ENCODE results near the gene MTARC1. TPM values are rescaled to one million over a fixed set of nuclear protein-coding genes. Genes with fewer than 3 reads are reported as not detected.
A peak's percentile ranks its signal among the peaks of the same experiment; 100 is the strongest.

Gene MTARC1
- total RNA-seq, 4 donors from 2014 or later = 10.0 to 28.8 (median 16.6) TPM

- H3K27ac ChIP-seq = no peak overlapping the region
Observed at GRCh38 chr1:220770245-220770913, 16.3 kb upstream of the MTARC1 start.

GRCh38 chr1:220772846-220773245, 13.9 kb upstream of the MTARC1 start:
- Histone ChIP-seq H3K36me3 (peaks cover 0 to 3% (median 0%) of the 10 kb centered on the region in 4 donors), H3K9me3 (no peaks in the 10 kb centered on the region), H3K4me1 (peaks cover 0 to 3% (median 0%) of the 10 kb centered on the region in 4 donors), H3K27me3 (no peaks in the 10 kb centered on the region), H3K4me3 (no peak overlapping the region), H3K27ac (no peak overlapping the region)
- no peak for TF ChIP-seq POLR2A (IDR thresholded peaks at IDR 0.05)
- no peak for TF ChIP-seq EP300 (IDR thresholded peaks at IDR 0.05; ENCODE audit: low read depth)
- no peak for TF ChIP-seq CTCF (IDR thresholded peaks at IDR 0.05)
- TF ChIP-seq POLR2AphosphoS5 (IDR thresholded peaks at IDR 0.05) = no peak
- in situ Hi-C loops (cut with MboI; ENCODE audit: low pct_ligation_motif_present in 1 of 4, low pct_unique_long_range_greater_than_20kb in 1 of 4, low sequenced_read_pairs in 3 of 4) (loop anchor here in 1 of 4 donors (10.0 kb wide), 1 partner anchor 88 kb away; no protein-coding TSS in a partner anchor), intact Hi-C loops (cut with DNase I; ENCODE audit: low total_unique reads) (no loop called here)
- WGBS, 2 donors (ENCODE audit: low coverage in 1 of 2) = 80 to 81% methylated on average over 4 of the region's 4 CpGs
- DNase-seq = no peak

More at GRCh38 chr1:220770245-220770913, 16.3 kb upstream of the MTARC1 start:
- TF ChIP-seq EP300 (IDR thresholded peaks at IDR 0.05; ENCODE audit: low read depth) = no peak
- TF ChIP-seq POLR2AphosphoS5 (IDR thresholded peaks at IDR 0.05) = no peak
- TF ChIP-seq CTCF (IDR thresholded peaks at IDR 0.05) = no peak
- TF ChIP-seq POLR2A (IDR thresholded peaks at IDR 0.05) = no peak
- in situ Hi-C loops (cut with MboI; ENCODE audit: low pct_ligation_motif_present in 1 of 4, low pct_unique_long_range_greater_than_20kb in 1 of 4, low sequenced_read_pairs in 3 of 4) (loop anchor here in 1 of 4 donors (10.0 kb wide), 1 partner anchor 86 kb away; no protein-coding TSS in a partner anchor), intact Hi-C loops (cut with DNase I; ENCODE audit: low total_unique reads) (no loop called here)
- Histone ChIP-seq H3K4me3 (no peak overlapping the region), H3K36me3 (peaks cover 0 to 3% (median 0%) of the 10 kb centered on the region in 4 donors), H3K4me1 (peaks cover 0 to 13% (median 2%) of the 10 kb centered on the region in 4 donors), H3K27me3 (no peaks in the 10 kb centered on the region), H3K9me3 (no peaks in the 10 kb centered on the region)
- 79 to 95% methylated on average over 9 to 15 of the region's 15 CpGs for WGBS, 2 donors (ENCODE audit: low coverage in 1 of 2)
- DNase-seq = no peak

- in situ Hi-C loops (cut with MboI; ENCODE audit: low pct_ligation_motif_present in 1 of 4, low pct_unique_long_range_greater_than_20kb in 1 of 4, low sequenced_read_pairs in 3 of 4) = loop anchor here in 3 of 4 donors (10.0 to 25.0 kb wide), 3 partner anchors 88 to 488 kb away; partner anchors contain the start of gene C1orf115 (in 1 of the 3)
- Histone ChIP-seq H3K9me3 (no peaks in the 10 kb centered on the region), H3K27ac (no peak overlapping the region), H3K27me3 (no peaks in the 10 kb centered on the region), H3K4me1 (no peaks in the 10 kb centered on the region), H3K36me3 (no peaks in the 10 kb centered on the region), H3K4me3 (no peak overlapping the region)
- intact Hi-C loops (cut with DNase I; ENCODE audit: low total_unique reads) = loop anchor here (5.0 kb wide), 1 partner anchor 83 kb away; the partner anchor contains the start of gene C1orf115
- 18 to 21% methylated on average over 8 of the region's 8 CpGs for WGBS, 2 donors (ENCODE audit: low coverage in 1 of 2)
- peak; percentile 59 for DNase-seq
- no peak for TF ChIP-seq POLR2AphosphoS5 (IDR thresholded peaks at IDR 0.05)
- TF ChIP-seq CTCF (IDR thresholded peaks at IDR 0.05) = peak; percentile 71 to 90 (median 84)
- no peak for TF ChIP-seq EP300 (IDR thresholded peaks at IDR 0.05; ENCODE audit: low read depth)
- no peak for TF ChIP-seq POLR2A (IDR thresholded peaks at IDR 0.05)
Observed at GRCh38 chr1:220775240-220775853, 11.4 kb upstream of the MTARC1 start.

- no peaks in the 10 kb centered on the region for H3K4me1 ChIP-seq
- in situ Hi-C loops (cut with MboI; ENCODE audit: low pct_ligation_motif_present in 1 of 4, low pct_unique_long_range_greater_than_20kb in 1 of 4, low sequenced_read_pairs in 3 of 4) = loop anchor here in 3 of 4 donors (10.0 to 25.0 kb wide), 3 partner anchors 89 to 489 kb away; partner anchors contain the start of gene C1orf115 (in 1 of the 3)
Observed at GRCh38 chr1:220776254-220776653, 10.5 kb upstream of the MTARC1 start.

More at GRCh38 chr1:220776254-220776653, 10.5 kb upstream of the MTARC1 start:
- no peak for TF ChIP-seq POLR2AphosphoS5 (IDR thresholded peaks at IDR 0.05)
- TF ChIP-seq EP300 (IDR thresholded peaks at IDR 0.05; ENCODE audit: low read depth) = no peak
- no peak for TF ChIP-seq CTCF (IDR thresholded peaks at IDR 0.05)
- no peak for TF ChIP-seq POLR2A (IDR thresholded peaks at IDR 0.05)
- H3K4me3 ChIP-seq = no peak overlapping the region
- no peaks in the 10 kb centered on the region for H3K36me3 ChIP-seq
- WGBS, 2 donors (ENCODE audit: low coverage in 1 of 2) = 83 to 89% methylated on average over 7 of the region's 7 CpGs
- no peak for DNase-seq
- no peak overlapping the region for H3K27ac ChIP-seq
- intact Hi-C loops (cut with DNase I; ENCODE audit: low total_unique reads) = loop anchor here (5.0 kb wide), 1 partner anchor 84 kb away; the partner anchor contains the start of gene C1orf115
- H3K27me3 ChIP-seq = no peaks in the 10 kb centered on the region
- no peaks in the 10 kb centered on the region for H3K9me3 ChIP-seq
